Breast epithelium (tissue), 4 donors: Measurements from ENCODE around the gene FYN. TPM values are rescaled to one million over a fixed set of nuclear protein-coding genes. Genes with fewer than 3 reads are reported as not detected.
"Not testable (repeated sequence)": the region's sequence is repeated elsewhere in the genome, so short reads cannot be mapped to it uniquely, and the experiment has no call there.

Experiments used
- DNase-seq, 2 donors: peaks; one replicate each; pipeline ENCODE4 v3.0.0-alpha.2; 2019; ENCODE audit warnings: low spot score in 2 of 2
- H3K27ac ChIP-seq, 2 donors: fragments of 200-600 bp; sonication (generic) in 1 of 2; one replicate each; pipeline ENCODE4 v1.5.1; 2016 to 2019; ENCODE audit warnings: mild to moderate bottlenecking in 1 of 2
- H3K27me3 ChIP-seq, 2 donors: fragments of 200-600 bp; sonication (generic) in 1 of 2; one replicate each; pipeline versions ENCODE4 v1.5.1 to v1.6.0; 2017 to 2019; ENCODE audit warnings: control low read depth in 1 of 2, mild to moderate bottlenecking in 1 of 2
- H3K36me3 ChIP-seq: fragments of 200-600 bp; one replicate; pipeline ENCODE4 v1.5.1; 2019
- H3K4me1 ChIP-seq, 2 donors: fragments of 200-600 bp; sonication (generic); one replicate each; pipeline ENCODE4 v1.5.1; 2016 to 2019; ENCODE audit warnings: control low read depth in 1 of 2
- H3K4me3 ChIP-seq, 3 donors: fragments of 200-600 bp; sonication (generic); 1 replicate in 2 of 3; 2 replicates in 1 of 3; pipeline ENCODE4 v1.5.1; 2016 to 2019; ENCODE audit warnings: mild to moderate bottlenecking in 3 of 3, moderate library complexity in 2 of 3
- H3K9me3 ChIP-seq, 2 donors: fragments of 200-600 bp; sonication (generic) in 1 of 2; one replicate each; pipeline ENCODE4 v1.5.1; 2016 to 2019; ENCODE audit warnings: control low read depth in 1 of 2
- CTCF ChIP-seq, 3 donors: fragments of 450-650 bp; IDR thresholded peaks; one replicate each; pipeline ENCODE4 v1.5.1; 2016 to 2017; ENCODE audit warnings: antibody characterized with exemption in 3 of 3, mild to moderate bottlenecking in 3 of 3, moderate library complexity in 3 of 3
- POLR2A ChIP-seq: fragments of 450-650 bp; IDR thresholded peaks from one replicate; pipeline ENCODE4 v1.6.1; 2016; ENCODE audit warnings: antibody characterized with exemption, mild to moderate bottlenecking, moderate library complexity
- POLR2AphosphoS5 ChIP-seq, 3 donors: sonication (generic); formaldehyde crosslinking; IDR thresholded peaks; one replicate each; pipeline ENCODE4 v1.6.1; 2017; ENCODE audit warnings: antibody characterized with exemption in 3 of 3
- intact Hi-C: fragments of 100-400 bp; cut with DNase I; formaldehyde crosslinking; loops from one replicate; pipeline ENCODE4 v1.15.1; 2023; ENCODE audit warnings: low total_unique reads
- total RNA-seq, 3 donors: library from RNA; depleted of rRNA; stranded (reverse); fragments of >200 nt; gene quantifications; one replicate each; pipeline ENCODE4 v1.1.0, GENCODE V29; 2016

Gene FYN
- total RNA-seq, 3 donors from 2014 or later: 44.8 to 209 (median 111) TPM

GRCh38 chr6:111909238-111909637 lies 36.0 kb upstream of the FYN start:
- intact Hi-C loops: no loop called here
- TF ChIP-seq POLR2A: no peak
- no peak for TF ChIP-seq POLR2AphosphoS5 (IDR thresholded peaks at IDR 0.05)
- TF ChIP-seq CTCF (IDR thresholded peaks at IDR 0.05): no peak
- no peaks in the 10 kb centered on the region for H3K4me1 ChIP-seq
- no peak overlapping the region for H3K27ac ChIP-seq
- no peak overlapping the region for H3K4me3 ChIP-seq
- no peaks in the 10 kb centered on the region for H3K27me3 ChIP-seq
- no peaks in the 10 kb centered on the region for H3K9me3 ChIP-seq
- no peak for DNase-seq
- no peaks in the 10 kb centered on the region for H3K36me3 ChIP-seq

DNA sequence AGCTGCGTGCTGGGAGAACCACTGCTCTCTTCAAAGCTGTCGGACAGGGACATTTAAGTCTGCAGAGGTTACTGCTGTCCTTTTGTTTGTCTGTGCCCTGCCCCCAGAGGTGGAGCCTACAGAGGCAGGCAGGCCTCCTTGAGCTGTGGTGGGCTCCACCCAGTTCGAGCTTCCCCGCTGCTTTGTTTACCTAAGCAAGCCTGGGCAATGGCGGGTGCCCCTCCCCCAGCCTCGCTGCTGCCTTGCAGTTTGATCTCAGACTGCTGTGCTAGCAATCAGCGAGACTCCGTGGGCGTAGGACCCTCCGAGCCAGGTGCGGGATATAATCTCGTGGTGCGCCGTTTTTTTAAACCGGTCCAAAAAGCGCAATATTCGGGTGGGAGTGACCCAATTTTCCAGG lies 35.1 kb upstream of the FYN start:
- H3K4me3 ChIP-seq, intact Hi-C loops, H3K36me3 ChIP-seq, H3K27me3 ChIP-seq, DNase-seq, H3K27ac ChIP-seq, H3K9me3 ChIP-seq, H3K4me1 ChIP-seq: not testable (repeated sequence)

- intact Hi-C loops: no loop called here
Observed at GRCh38 chr6:111900735-111901134, 27.5 kb upstream of the FYN start.

GRCh38 chr6:111899531-111899930 lies 26.3 kb upstream of the FYN start:
- TF ChIP-seq POLR2A (no peak), POLR2AphosphoS5 (IDR thresholded peaks at IDR 0.05) (no peak), CTCF (IDR thresholded peaks at IDR 0.05) (no peak)
- no peak overlapping the region for H3K27ac ChIP-seq
- DNase-seq: no peak

More at GRCh38 chr6:111900735-111901134, 27.5 kb upstream of the FYN start:
- Histone ChIP-seq H3K4me3 (no peak overlapping the region), H3K27ac (no peak overlapping the region), H3K36me3 (no peaks in the 10 kb centered on the region), H3K27me3 (no peaks in the 10 kb centered on the region), H3K4me1 (no peaks in the 10 kb centered on the region), H3K9me3 (no peaks in the 10 kb centered on the region)
- TF ChIP-seq POLR2AphosphoS5 (IDR thresholded peaks at IDR 0.05): no peak
- no peak for TF ChIP-seq CTCF (IDR thresholded peaks at IDR 0.05)
- no peak for TF ChIP-seq POLR2A
- no peak for DNase-seq

GRCh38 chr6:111898452-111898851 lies 25.2 kb upstream of the FYN start:
- DNase-seq: no peak
- no peak overlapping the region for H3K4me3 ChIP-seq
- H3K9me3 ChIP-seq: no peaks in the 10 kb centered on the region
- intact Hi-C loops: no loop called here
- TF ChIP-seq POLR2AphosphoS5 (IDR thresholded peaks at IDR 0.05): no peak
- no peak for TF ChIP-seq CTCF (IDR thresholded peaks at IDR 0.05)
- no peak for TF ChIP-seq POLR2A
- no peak overlapping the region for H3K27ac ChIP-seq
- H3K27me3 ChIP-seq: no peaks in the 10 kb centered on the region
- no peaks in the 10 kb centered on the region for H3K36me3 ChIP-seq
- H3K4me1 ChIP-seq: no peaks in the 10 kb centered on the region

More at GRCh38 chr6:111899531-111899930, 26.3 kb upstream of the FYN start:
- no peaks in the 10 kb centered on the region for H3K27me3 ChIP-seq
- H3K36me3 ChIP-seq: no peaks in the 10 kb centered on the region
- H3K9me3 ChIP-seq: no peaks in the 10 kb centered on the region
- H3K4me1 ChIP-seq: no peaks in the 10 kb centered on the region
- no peak overlapping the region for H3K4me3 ChIP-seq
- intact Hi-C loops: no loop called here

DNA sequence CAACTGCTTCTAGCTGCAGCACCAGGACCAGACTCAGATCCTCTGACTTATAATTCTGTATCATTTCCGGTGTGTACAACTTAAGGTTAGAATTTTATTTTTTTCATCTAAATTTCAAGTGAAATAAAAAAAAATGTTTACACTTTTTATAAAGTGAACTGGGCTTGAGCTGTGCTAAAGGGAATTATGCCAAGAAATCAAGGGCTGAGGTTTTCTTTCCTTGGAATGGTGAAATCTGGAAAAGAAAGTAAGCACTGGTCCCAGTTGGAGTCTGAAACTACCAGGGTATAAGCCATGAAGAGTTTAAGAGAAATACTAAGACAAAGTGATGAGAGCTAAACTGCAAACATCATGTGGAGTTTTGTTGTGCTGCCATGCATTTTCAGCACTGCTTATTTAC lies 21.7 kb upstream of the FYN start:
- H3K27me3 ChIP-seq: no peaks in the 10 kb centered on the region
- no peaks in the 10 kb centered on the region for H3K9me3 ChIP-seq
- no peak for TF ChIP-seq POLR2A
- no peak for TF ChIP-seq CTCF (IDR thresholded peaks at IDR 0.05)
- no peak for TF ChIP-seq POLR2AphosphoS5 (IDR thresholded peaks at IDR 0.05)
- no peak for DNase-seq
- H3K4me3 ChIP-seq: no peak overlapping the region
- H3K4me1 ChIP-seq: no peaks in the 10 kb centered on the region
- intact Hi-C loops: no loop called here
- no peaks in the 10 kb centered on the region for H3K36me3 ChIP-seq
- no peak overlapping the region for H3K27ac ChIP-seq
